Naive thymus-derived CD4-positive, alpha-beta T cell (primary cell): ENCODE data around the gene LRFN2. TPM values are rescaled to one million over a fixed set of nuclear protein-coding genes. Genes with fewer than 3 reads are reported as not detected.

Experiments
- ATAC-seq: fragments of 150-1000 bp; cut with Tn5 transposase; 2 replicates; pipeline ENCODE4 v1.10.0; 2021; ENCODE audit warnings: mild to moderate bottlenecking, moderate library complexity
- CTCF ChIA-PET: fragments of 350-600 bp; sonication (Branson Sonifier 250); formaldehyde crosslinking; loops from one replicate; lab custom pipeline; 2021; ENCODE audit warnings: antibody characterized with exemption; lab: Charles Lee
- POLR2A ChIA-PET: fragments of 350-600 bp; sonication (Branson Sonifier 250); formaldehyde crosslinking; loops from one replicate; lab custom pipeline; 2021; ENCODE audit warnings: antibody characterized with exemption, inconsistent platforms; lab: Charles Lee
- DNase-seq, 9 donors: peaks; one replicate each; pipeline versions ENCODE4 v3.0.0 to v3.0.0-alpha.2; 2020 to 2022; ENCODE audit warnings: mixed read lengths in 1 of 9
- H3K27ac ChIP-seq: one replicate; pipeline ENCODE4 v1.7.0; 2013; ENCODE audit warnings: mild to moderate bottlenecking, low read depth, low read length, moderate library complexity
- H3K27me3 ChIP-seq, 2 donors: one replicate each; pipeline ENCODE4 v1.7.0; 2013; ENCODE audit warnings: low read length in 2 of 2, mild to moderate bottlenecking in 2 of 2, moderate library complexity in 2 of 2; ENCODE audit not compliant: control insufficient read depth in 2 of 2, insufficient read depth in 2 of 2
- H3K36me3 ChIP-seq, 3 experiments: 1 replicate in 2 of 3; 2 replicates in 1 of 3; pipeline ENCODE4 v1.7.0; 2013; ENCODE audit warnings: low read length in 3 of 3, mild to moderate bottlenecking in 3 of 3, moderate library complexity in 1 of 3; ENCODE audit not compliant: insufficient read depth in 3 of 3, control insufficient read depth in 2 of 3
- H3K4me1 ChIP-seq, 2 donors: one replicate each; pipeline ENCODE4 v1.7.0; 2013; ENCODE audit warnings: low read length in 2 of 2, mild to moderate bottlenecking in 2 of 2, moderate library complexity in 1 of 2; ENCODE audit not compliant: control insufficient read depth in 2 of 2, insufficient read depth in 2 of 2
- H3K4me3 ChIP-seq: 2 replicates; pipeline ENCODE4 v1.7.0; 2013; ENCODE audit warnings: mild to moderate bottlenecking, low read length
- H3K9me3 ChIP-seq, 3 experiments: 1 replicate in 2 of 3; 2 replicates in 1 of 3; pipeline ENCODE4 v1.7.0; 2013; ENCODE audit warnings: low read length in 3 of 3; ENCODE audit not compliant: control insufficient read depth in 2 of 3
- H3K27ac Mint-ChIP-seq, 9 donors: one replicate each; pipeline ENCODE4 v1.8.0; 2020 to 2022; ENCODE audit warnings: mixed read lengths in 9 of 9, mild to moderate bottlenecking in 8 of 9, moderate library complexity in 5 of 9, inconsistent platforms in 2 of 9
- H3K27me3 Mint-ChIP-seq, 5 donors: one replicate each; pipeline ENCODE4 v1.8.0; 2021 to 2022; ENCODE audit warnings: mixed read lengths in 5 of 5, mild to moderate bottlenecking in 1 of 5
- H3K36me3 Mint-ChIP-seq, 5 donors: one replicate each; pipeline ENCODE4 v1.8.0; 2020 to 2022; ENCODE audit warnings: mixed read lengths in 5 of 5, mild to moderate bottlenecking in 3 of 5, inconsistent platforms in 1 of 5
- H3K4me1 Mint-ChIP-seq, 7 donors: one replicate each; pipeline ENCODE4 v1.8.0; 2020 to 2022; ENCODE audit warnings: mixed read lengths in 7 of 7, mild to moderate bottlenecking in 3 of 7, inconsistent platforms in 1 of 7
- H3K4me3 Mint-ChIP-seq, 10 donors: one replicate each; pipeline ENCODE4 v1.8.0; 2020 to 2022; ENCODE audit warnings: mild to moderate bottlenecking in 10 of 10, mixed read lengths in 10 of 10, moderate library complexity in 6 of 10, inconsistent platforms in 2 of 10
- H3K9me3 Mint-ChIP-seq, 11 donors: one replicate each; pipeline ENCODE4 v1.8.0; 2020 to 2022; ENCODE audit warnings: mixed read lengths in 11 of 11, mild to moderate bottlenecking in 4 of 11, inconsistent platforms in 1 of 11, moderate library complexity in 1 of 11
- intact Hi-C, 2 donors: fragments of 100-400 bp; cut with micrococcal nuclease; formaldehyde crosslinking; loops; one replicate each; pipeline ENCODE4 v1.15.1; 2023
- polyA plus RNA-seq, 2 donors: library from polyadenylated mRNA; unstranded; fragments of 300-500 nt; fragmentation: Illumina TruSeq; gene quantifications; one replicate each; pipeline ENCODE4 v1.2.3, GENCODE V29; 2021
- total RNA-seq, 6 experiments: library from RNA in 5 of 6; stranded (reverse) in 5 of 6; gene quantifications; 1 replicate in 5 of 6; 2 replicates in 1 of 6; pipeline ENCODE4 v1.2.3 and lab custom pipeline; 2021 to 2026

Gene LRFN2
- total RNA-seq (1 to 10 TPM in 1 of 5 experiments, under 1 TPM in 2, not detected in 2; 0.19 to 4.6 (median 0.96) TPM), polyA plus RNA-seq (under 1 TPM; 0.13 to 0.43 TPM), total RNA-seq (lab: John Stamatoyannopoulos, UW) (not detected)

- DNase-seq (peak; percentile 28 to 83 (median 64)), ATAC-seq (peak; percentile 89)
- no peaks in the 10 kb centered on the region for H3K27me3 ChIP-seq
- intact Hi-C loops = loop anchor here (1.0 to 5.0 kb wide), 4 partner anchors 53 to 605 kb away; no protein-coding TSS in a partner anchor
- Mint-ChIP-seq H3K27me3 (peaks cover 17 to 54% (median 30%) of the 10 kb centered on the region in 5 donors), H3K4me3 (peak within 1 kb of the TSS; percentile 72 to 90 (median 84)), H3K4me1 (peaks cover 0 to 36% (median 11%) of the 10 kb centered on the region in 7 donors), H3K27ac (peak within 1 kb of the TSS in 3 of 9 donors; percentile 28 to 66 (median 50)), H3K9me3 (no peaks in the 10 kb centered on the region), H3K36me3 (peaks cover 0 to 7% (median 0%) of the 10 kb centered on the region in 5 donors)
- H3K4me3 ChIP-seq = peak within 1 kb of the TSS; percentile 61
- ChIA-PET POLR2A (no interaction called here), CTCF (interaction anchor here (0.8 to 0.9 kb wide), 2 partner anchors 257 to 259 kb away, joined by 3 to 4 read pairs; no protein-coding TSS in a partner anchor)
- H3K27ac ChIP-seq = peak within 1 kb of the TSS; percentile 32
- no peaks in the 10 kb centered on the region for H3K36me3 ChIP-seq
- peaks cover 0 to 10% of the 10 kb centered on the region in 2 donors for H3K4me1 ChIP-seq
- H3K9me3 ChIP-seq = no peaks in the 10 kb centered on the region
Measured at GRCh38 chr6:40587240-40588069, at the start of gene LRFN2. LRFN2 (minus strand) TSS chr6:40587364.

GRCh38 chr6:40634429-40634828 is 47.3 kb upstream of the LRFN2 start:
- Histone ChIP-seq H3K27ac (no peak overlapping the region), H3K27me3 (no peaks in the 10 kb centered on the region), H3K4me3 (no peak overlapping the region), H3K4me1 (peaks cover 0 to under 1% of the 10 kb centered on the region in 2 donors), H3K9me3 (no peaks in the 10 kb centered on the region), H3K36me3 (no peaks in the 10 kb centered on the region)
- ChIA-PET POLR2A (no interaction called here), CTCF (no interaction called here)
- no peak overlapping the region for H3K4me3 Mint-ChIP-seq
- H3K27me3 Mint-ChIP-seq = peaks cover 0 to 14% (median 0%) of the 10 kb centered on the region in 5 donors
- peaks cover 0 to 15% (median 0%) of the 10 kb centered on the region in 7 donors for H3K4me1 Mint-ChIP-seq
- H3K9me3 Mint-ChIP-seq = no peaks in the 10 kb centered on the region
- H3K36me3 Mint-ChIP-seq = no peaks in the 10 kb centered on the region
- intact Hi-C loops = no loop called here
- no peak overlapping the region for H3K27ac Mint-ChIP-seq
- no peak for DNase-seq
- no peak for ATAC-seq

DNA sequence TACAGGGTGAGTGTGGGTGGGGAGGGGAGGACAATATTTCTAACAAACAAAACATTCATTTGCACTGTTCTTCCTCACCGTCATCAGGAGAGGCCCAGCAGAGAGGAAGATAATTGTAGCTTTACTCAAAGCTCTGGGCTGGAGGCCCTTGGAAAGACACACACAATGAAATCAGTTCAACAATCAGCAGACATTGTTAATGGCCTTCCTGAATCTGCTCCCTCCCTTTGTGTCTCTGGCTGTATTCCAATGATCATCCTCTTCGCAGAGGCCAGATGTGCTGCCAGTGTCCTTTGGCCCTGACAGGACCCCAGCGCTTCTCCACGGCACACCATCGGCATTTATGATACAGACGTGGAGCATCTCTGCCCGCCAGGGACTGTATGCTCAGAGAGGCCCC is 44.6 kb upstream of the LRFN2 start:
- no peak for ATAC-seq
- no peaks in the 10 kb centered on the region for H3K4me1 Mint-ChIP-seq
- H3K4me3 Mint-ChIP-seq = no peak overlapping the region
- Histone ChIP-seq H3K4me1 (no peaks in the 10 kb centered on the region), H3K9me3 (no peaks in the 10 kb centered on the region), H3K36me3 (no peaks in the 10 kb centered on the region), H3K27ac (no peak overlapping the region), H3K27me3 (no peaks in the 10 kb centered on the region), H3K4me3 (no peak overlapping the region)
- ChIA-PET POLR2A (no interaction called here), CTCF (no interaction called here)
- no peak overlapping the region for H3K27ac Mint-ChIP-seq
- H3K36me3 Mint-ChIP-seq = no peaks in the 10 kb centered on the region
- H3K9me3 Mint-ChIP-seq = peaks cover 0 to under 1% (median 0%) of the 10 kb centered on the region in 11 donors
- no peak for DNase-seq
- H3K27me3 Mint-ChIP-seq = peaks cover 0 to 15% (median 0%) of the 10 kb centered on the region in 5 donors
- intact Hi-C loops = no loop called here

DNA sequence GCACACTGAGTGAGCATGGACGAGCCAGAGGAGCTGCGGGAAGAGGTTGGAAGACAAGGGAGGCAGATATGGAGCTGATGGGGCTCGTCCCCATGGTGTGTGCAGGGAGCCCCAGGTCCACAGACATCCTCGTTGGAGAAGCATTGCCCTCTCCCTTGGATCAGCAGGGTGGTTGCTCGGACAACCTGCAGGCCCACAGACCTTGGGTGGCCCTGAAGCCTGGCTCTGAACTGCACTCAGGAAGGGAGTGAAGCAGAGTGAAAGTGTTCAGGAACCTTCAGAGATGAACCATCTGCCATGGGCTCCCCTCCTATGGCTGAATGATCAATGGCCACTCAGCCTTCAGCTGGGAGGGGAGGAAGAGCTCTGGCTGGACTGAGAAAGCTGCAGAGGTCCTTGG is 43.3 kb upstream of the LRFN2 start:
- Histone ChIP-seq H3K27me3 (no peaks in the 10 kb centered on the region), H3K9me3 (no peaks in the 10 kb centered on the region), H3K4me3 (no peak overlapping the region), H3K27ac (no peak overlapping the region), H3K36me3 (no peaks in the 10 kb centered on the region), H3K4me1 (no peaks in the 10 kb centered on the region)
- ChIA-PET POLR2A (no interaction called here), CTCF (no interaction called here)
- no peak overlapping the region for H3K27ac Mint-ChIP-seq
- DNase-seq (no peak), ATAC-seq (no peak)
- no peaks in the 10 kb centered on the region for H3K4me1 Mint-ChIP-seq
- H3K27me3 Mint-ChIP-seq = peaks cover 0 to 15% (median 0%) of the 10 kb centered on the region in 5 donors
- H3K9me3 Mint-ChIP-seq = peaks cover 0 to 13% (median 2%) of the 10 kb centered on the region in 11 donors
- no peak overlapping the region for H3K4me3 Mint-ChIP-seq
- H3K36me3 Mint-ChIP-seq = peaks cover 0 to 3% (median 0%) of the 10 kb centered on the region in 5 donors
- intact Hi-C loops = no loop called here

- Mint-ChIP-seq H3K4me3 (no peak overlapping the region), H3K9me3 (peaks cover 0 to 14% (median 2%) of the 10 kb centered on the region in 11 donors), H3K36me3 (peaks cover 0 to 6% (median 0%) of the 10 kb centered on the region in 5 donors), H3K27me3 (peaks cover 0 to 15% (median 0%) of the 10 kb centered on the region in 5 donors), H3K4me1 (peaks cover 0 to 2% (median 0%) of the 10 kb centered on the region in 7 donors), H3K27ac (no peak overlapping the region)
- Histone ChIP-seq H3K4me1 (no peaks in the 10 kb centered on the region), H3K4me3 (no peak overlapping the region), H3K27me3 (no peaks in the 10 kb centered on the region), H3K9me3 (no peaks in the 10 kb centered on the region), H3K36me3 (no peaks in the 10 kb centered on the region), H3K27ac (no peak overlapping the region)
- ChIA-PET POLR2A (no interaction called here), CTCF (no interaction called here)
- no peak for ATAC-seq
- DNase-seq = no peak
- intact Hi-C loops = no loop called here
Measured at GRCh38 chr6:40630051-40630450, 42.9 kb upstream of the LRFN2 start.

DNA sequence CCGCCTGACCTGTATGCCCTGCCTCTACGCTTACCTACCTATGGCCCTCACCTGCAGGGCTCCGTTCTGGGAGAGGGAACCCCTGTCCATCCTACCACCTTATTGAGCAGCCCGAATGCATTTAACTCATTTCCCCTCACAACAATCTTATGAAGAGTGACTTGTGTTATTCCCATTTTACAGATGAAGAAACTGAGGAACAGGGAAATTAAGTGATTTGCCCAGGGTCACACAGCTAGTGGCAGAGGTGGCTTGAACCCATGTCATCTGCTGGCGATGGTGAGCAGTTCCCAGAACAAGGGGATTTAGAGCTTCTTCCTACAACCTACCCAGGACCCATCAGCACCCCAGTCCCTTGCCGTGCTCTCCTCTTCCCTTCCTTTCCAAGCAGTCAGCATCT is 42.3 kb upstream of the LRFN2 start:
- ChIA-PET CTCF (no interaction called here), POLR2A (no interaction called here)
- DNase-seq (no peak), ATAC-seq (no peak)
- Histone ChIP-seq H3K9me3 (no peaks in the 10 kb centered on the region), H3K27me3 (no peaks in the 10 kb centered on the region), H3K4me1 (no peaks in the 10 kb centered on the region), H3K36me3 (no peaks in the 10 kb centered on the region), H3K4me3 (no peak overlapping the region), H3K27ac (no peak overlapping the region)
- intact Hi-C loops = no loop called here
- peaks cover 0 to 3% (median 0%) of the 10 kb centered on the region in 7 donors for H3K4me1 Mint-ChIP-seq
- peaks cover 0 to 14% (median 2%) of the 10 kb centered on the region in 11 donors for H3K9me3 Mint-ChIP-seq
- peaks cover 0 to 15% (median 0%) of the 10 kb centered on the region in 5 donors for H3K27me3 Mint-ChIP-seq
- H3K36me3 Mint-ChIP-seq = peaks cover 0 to 6% (median 0%) of the 10 kb centered on the region in 5 donors
- no peak overlapping the region for H3K27ac Mint-ChIP-seq
- no peak overlapping the region for H3K4me3 Mint-ChIP-seq
